PFSK-1 (cell line): ENCODE measurements around the gene SERP2.

Experiments
- FOXP2 ChIP-seq: optimal IDR thresholded peaks from 2 replicates; pipeline ENCODE3; 2011; ENCODE audit warnings: borderline replicate concordance, control low read depth, inconsistent platforms; ENCODE audit not compliant: insufficient read depth; ENCODE audit errors: extremely low read length, extremely low read depth
- POLR2AphosphoS5 ChIP-seq: IDR thresholded peaks from 2 replicates; pipeline ENCODE4 v1.6.1; 2012; ENCODE audit warnings: low read depth, mild to moderate bottlenecking, control low read depth, low read length, moderate library complexity
- REST ChIP-seq, 2 experiments: IDR thresholded peaks; 2 replicates each; pipeline versions ENCODE4 v1.6.1 to v1.8.0; 2011 to 2012; ENCODE audit warnings: low read depth in 2 of 2, low read length in 2 of 2, control low read depth in 1 of 2, inconsistent platforms in 1 of 2, mild to moderate bottlenecking in 1 of 2, moderate library complexity in 1 of 2; ENCODE audit not compliant: insufficient read depth in 1 of 2
- SIN3A ChIP-seq: IDR thresholded peaks from 2 replicates; pipeline ENCODE4 v1.6.1; 2012; ENCODE audit warnings: mild to moderate bottlenecking, low read length, moderate library complexity, borderline replicate concordance; ENCODE audit not compliant: insufficient read depth
- TAF1 ChIP-seq: IDR thresholded peaks from 2 replicates; pipeline ENCODE4 v1.6.1; 2012; ENCODE audit warnings: low read length, control low read depth, borderline replicate concordance; ENCODE audit not compliant: insufficient read depth

GRCh38 chr13:44433863-44434765, 60.5 kb downstream of the SERP2 start:
- no peak for TF ChIP-seq POLR2AphosphoS5
- TF ChIP-seq REST (IDR thresholded peaks at IDR 0.05; ENCODE audit: insufficient read depth in 1 of 2, low read depth in 2 of 2, low read length in 2 of 2): no peak
- TF ChIP-seq TAF1: no peak
- TF ChIP-seq SIN3A: no peak
- TF ChIP-seq FOXP2: no peak
